ELF-1 (cell line): ENCODE measurements around the gene IL17B.
A peak's percentile ranks its signal among the peaks of the same experiment; 100 is the strongest.

Source experiments
- DNase-seq: peaks from one replicate; pipeline ENCODE4 v3.0.0-alpha.2; 2016; ENCODE audit warnings: low read depth, low spot score

The IL17B gene

GRCh38 chr5:149357370-149358293 lies 21.5 kb downstream of the IL17B start, which contains the start of gene PCYOX1L:
TSS of gene PCYOX1L (plus strand) at chr5:149358046. CDS start at chr5:149358069, 23 bp downstream.
- DNase-seq = peak; percentile 98

- no peak for DNase-seq
Measured at GRCh38 chr5:149356391-149356790, 22.7 kb downstream of the IL17B start.

GRCh38 chr5:149355688-149356087 lies 23.4 kb downstream of the IL17B start:
- no peak for DNase-seq

GRCh38 chr5:149353911-149354310 lies 25.2 kb downstream of the IL17B start:
- DNase-seq = no peak

- DNase-seq = no peak
Measured at GRCh38 chr5:149352169-149352568, 26.9 kb downstream of the IL17B start.

GRCh38 chr5:149349382-149349781 lies 29.7 kb downstream of the IL17B start:
- no peak for DNase-seq

- no peak for DNase-seq
Measured at GRCh38 chr5:149348518-149348917, 30.6 kb downstream of the IL17B start.

- DNase-seq = no peak
Measured at GRCh38 chr5:149345892-149346222, 33.2 kb downstream of the IL17B start.

- DNase-seq = peak; percentile 97
Measured at GRCh38 chr5:149345147-149345891, 33.8 kb downstream of the IL17B start, which contains the start of gene GRPEL2. TSS of gene GRPEL2 (plus strand) at chr5:149345499. CDS start at chr5:149345540, 41 bp downstream.

- no peak for DNase-seq
Measured at GRCh38 chr5:149344151-149344550, 34.9 kb downstream of the IL17B start.

GRCh38 chr5:149341876-149342275 lies 37.2 kb downstream of the IL17B start:
- no peak for DNase-seq

GRCh38 chr5:149340920-149341319 lies 38.2 kb downstream of the IL17B start:
- DNase-seq = no peak

- DNase-seq = no peak
Measured at GRCh38 chr5:149338364-149338763, 40.7 kb downstream of the IL17B start.

GRCh38 chr5:149337736-149338135 lies 41.4 kb downstream of the IL17B start:
- DNase-seq = no peak

GRCh38 chr5:149333711-149334443 lies 45.2 kb downstream of the IL17B start:
- DNase-seq = no peak

GRCh38 chr5:149328177-149328576 lies 50.9 kb downstream of the IL17B start:
- no peak for DNase-seq

- DNase-seq = no peak
Measured at GRCh38 chr5:149326611-149327010, 52.5 kb downstream of the IL17B start.

- DNase-seq = no peak
Measured at GRCh38 chr5:149325894-149326293, 53.2 kb downstream of the IL17B start.

GRCh38 chr5:149325166-149325735 lies 53.8 kb downstream of the IL17B start:
- no peak for DNase-seq

- DNase-seq = no peak
Measured at GRCh38 chr5:149324641-149325040, 54.5 kb downstream of the IL17B start.
